ENCODE data around the gene PZP.
"Not testable (repeated sequence)": the region's sequence is repeated elsewhere in the genome, so short reads cannot be mapped to it uniquely, and the experiment has no call there.

PZP gene

DNA sequence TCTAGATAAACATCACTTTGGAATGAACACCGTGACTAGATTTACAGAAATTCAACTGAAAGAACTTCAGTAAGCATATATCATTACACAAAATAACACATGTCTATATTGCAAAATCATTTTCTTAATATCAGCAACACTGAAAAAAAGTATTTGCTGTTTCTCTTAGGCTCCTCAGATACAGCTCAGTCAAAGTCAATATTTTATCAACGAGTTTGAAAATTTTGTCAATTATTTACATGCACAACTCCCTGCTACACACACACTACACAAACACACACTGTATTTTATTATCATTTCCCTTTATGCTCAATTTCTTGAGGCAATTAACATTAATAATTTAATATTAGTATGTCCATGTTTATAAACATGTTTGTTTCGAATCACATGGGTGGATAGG is 3.8 kb downstream of the PZP start:
- no peak for DNase-seq (ENCODE audit: extremely low spot score, insufficient read length, low read depth)
- FAIRE-seq = no peak

DNA sequence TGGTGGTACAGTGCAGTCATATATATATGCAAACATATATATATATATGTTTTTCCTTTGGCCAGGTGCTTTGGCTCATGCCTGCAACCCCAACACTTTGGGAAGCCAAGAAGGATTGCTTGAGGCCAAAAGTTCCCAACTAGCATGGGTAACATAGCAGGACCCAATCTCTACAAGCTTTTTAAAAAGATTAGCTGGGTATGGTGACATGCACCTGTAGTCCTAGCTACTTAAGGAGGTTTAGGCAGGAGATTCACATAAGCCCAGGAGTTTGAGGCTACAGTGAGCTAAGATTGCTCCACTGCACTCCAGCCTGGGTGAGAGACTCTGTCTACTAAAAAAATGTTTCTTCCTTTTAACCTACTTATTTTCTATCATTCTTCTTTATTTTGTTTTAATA is 10.2 kb downstream of the PZP start:
- no peak for FAIRE-seq
- no peak for DNase-seq (ENCODE audit: extremely low spot score, insufficient read length, low read depth)

GRCh38 chr12:9184276-9184675 is 23.9 kb downstream of the PZP start:
- DNase-seq (ENCODE audit: extremely low spot score, insufficient read length, low read depth) (no peak), FAIRE-seq (no peak)

- no peak for FAIRE-seq
- DNase-seq (ENCODE audit: extremely low spot score, insufficient read length, low read depth) = no peak
Observed at GRCh38 chr12:9180810-9181209, 27.4 kb downstream of the PZP start.

DNA sequence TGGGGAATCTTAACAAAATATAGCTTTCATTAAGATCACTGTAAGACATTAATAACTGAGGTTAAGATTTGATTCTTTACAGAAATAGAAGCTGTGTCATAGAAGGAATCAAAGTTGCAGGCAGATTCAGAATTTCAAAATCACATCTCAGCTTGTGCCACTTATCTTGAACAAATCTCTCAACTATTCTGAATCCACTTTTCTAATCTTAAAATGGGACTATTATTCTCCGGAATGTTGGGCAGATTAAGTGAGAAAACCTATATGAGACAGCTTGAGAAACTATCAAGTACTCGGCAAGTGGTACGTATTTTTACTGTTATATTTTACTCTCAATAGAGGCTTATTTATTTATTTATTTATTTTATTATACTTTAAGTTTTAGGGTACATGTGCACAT is 28.4 kb downstream of the PZP start:
- no peak for DNase-seq (ENCODE audit: extremely low spot score, insufficient read length, low read depth)
- no peak for FAIRE-seq

GRCh38 chr12:9169979-9170634 is 38.1 kb downstream of the PZP start:
- FAIRE-seq = no peak
- DNase-seq (ENCODE audit: extremely low spot score, insufficient read length, low read depth) = no peak

DNA sequence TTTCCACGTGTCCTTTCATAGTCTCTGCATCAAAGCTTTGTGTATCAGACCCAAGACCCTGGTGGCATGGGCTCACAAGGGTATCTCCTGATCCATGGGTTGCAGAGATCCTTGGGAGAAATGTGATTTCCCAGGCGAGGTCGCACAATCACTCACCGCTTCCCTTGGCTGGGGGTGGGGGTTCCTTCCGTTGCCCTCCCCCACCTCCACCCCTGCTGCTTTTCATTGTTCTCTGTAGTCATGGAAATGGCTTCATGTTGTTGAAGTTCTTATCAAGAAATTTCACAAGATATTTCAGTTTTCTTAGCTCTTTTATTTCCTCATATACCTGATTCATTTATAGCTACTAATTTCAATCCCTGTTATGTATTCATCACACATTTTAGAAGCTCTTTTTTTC is 40.9 kb downstream of the PZP start:
- not testable (repeated sequence) for FAIRE-seq; DNase-seq (ENCODE audit: extremely low spot score, insufficient read length, low read depth)

DNA sequence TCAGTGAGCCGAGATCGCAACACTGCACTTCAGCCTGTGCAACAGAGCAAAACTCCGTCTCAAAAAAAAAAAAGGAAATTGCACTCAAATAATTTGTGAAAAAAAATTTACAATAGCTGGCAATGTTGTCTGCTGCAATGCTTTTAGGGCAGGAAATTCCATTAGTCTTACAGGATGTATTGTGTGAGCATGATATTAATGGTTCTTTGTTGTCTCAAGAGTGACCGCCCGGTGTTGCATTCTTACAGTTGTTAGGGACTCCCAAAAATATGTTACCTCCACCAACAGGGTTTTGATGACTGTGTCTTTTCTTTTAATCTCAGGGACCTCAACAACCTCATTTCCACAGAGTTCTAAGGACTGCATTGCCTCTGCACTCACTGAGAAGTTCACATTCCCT is 44.8 kb downstream of the PZP start:
- FAIRE-seq (no peak), DNase-seq (ENCODE audit: extremely low spot score, insufficient read length, low read depth) (no peak)

DNA sequence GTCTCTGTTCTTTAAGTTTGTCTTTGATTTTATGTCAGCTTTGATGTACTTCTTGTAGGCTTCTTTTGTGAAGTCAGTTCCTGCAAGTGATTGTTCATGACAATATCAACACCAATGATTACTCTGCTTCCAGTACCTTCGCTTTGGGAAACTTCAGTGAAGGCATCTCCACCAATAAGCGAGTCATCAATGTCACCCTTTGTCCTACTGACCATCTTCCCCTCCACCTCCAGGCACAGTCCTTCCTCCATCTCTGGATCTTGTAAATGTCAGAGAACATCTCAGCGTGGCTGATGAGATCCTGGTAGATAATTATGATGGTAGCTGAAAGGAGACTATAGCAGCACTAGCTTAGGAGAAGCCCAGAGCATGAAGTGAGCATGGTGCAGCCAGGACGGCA is 52.1 kb downstream of the PZP start:
- no peak for FAIRE-seq
- no peak for DNase-seq (ENCODE audit: extremely low spot score, insufficient read length, low read depth)

DNA sequence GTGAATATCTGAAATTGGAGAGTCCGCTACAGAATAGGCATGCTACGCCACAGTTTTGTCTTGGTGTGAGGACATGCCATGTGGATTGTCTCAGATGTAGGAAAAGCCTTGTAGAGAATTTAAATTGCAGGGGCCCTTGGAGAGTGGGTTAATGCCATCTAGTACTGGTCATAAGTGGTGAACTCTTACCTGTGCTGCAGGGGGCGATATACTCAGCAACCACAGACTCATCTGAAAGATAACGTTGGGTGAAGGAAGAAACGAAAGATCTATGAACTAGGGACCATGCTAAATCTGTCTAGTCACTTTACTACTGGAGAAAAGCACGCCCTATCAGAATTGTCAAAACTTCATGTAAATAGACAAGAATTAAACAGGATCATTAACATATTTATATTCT is 58.8 kb downstream of the PZP start:
- FAIRE-seq (no peak), DNase-seq (ENCODE audit: extremely low spot score, insufficient read length, low read depth) (no peak)

DNA sequence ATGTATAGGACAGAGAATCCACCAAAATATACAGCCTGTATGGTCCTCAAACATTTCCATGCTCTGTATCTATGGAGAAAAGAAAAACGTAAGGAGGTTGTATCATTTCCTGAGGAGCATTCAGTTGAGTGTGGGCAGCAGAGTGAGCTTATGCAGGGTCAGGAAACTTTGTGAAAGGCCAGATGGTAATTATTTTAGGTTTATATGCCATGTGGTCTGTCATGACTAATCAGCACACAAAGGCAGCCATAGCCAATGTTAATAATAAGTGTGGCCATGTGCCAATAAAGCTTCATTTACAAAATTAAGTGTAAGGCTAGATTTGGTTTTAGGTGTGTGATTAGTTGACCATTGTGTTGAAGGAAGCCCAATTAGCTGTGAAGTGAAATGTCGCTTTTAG is 59.3 kb downstream of the PZP start:
- no peak for DNase-seq (ENCODE audit: extremely low spot score, insufficient read length, low read depth)
- FAIRE-seq = no peak

- DNase-seq (ENCODE audit: extremely low spot score, insufficient read length, low read depth) (no peak), FAIRE-seq (no peak)
Observed at GRCh38 chr12:9147461-9147860, 60.7 kb downstream of the PZP start.

DNA sequence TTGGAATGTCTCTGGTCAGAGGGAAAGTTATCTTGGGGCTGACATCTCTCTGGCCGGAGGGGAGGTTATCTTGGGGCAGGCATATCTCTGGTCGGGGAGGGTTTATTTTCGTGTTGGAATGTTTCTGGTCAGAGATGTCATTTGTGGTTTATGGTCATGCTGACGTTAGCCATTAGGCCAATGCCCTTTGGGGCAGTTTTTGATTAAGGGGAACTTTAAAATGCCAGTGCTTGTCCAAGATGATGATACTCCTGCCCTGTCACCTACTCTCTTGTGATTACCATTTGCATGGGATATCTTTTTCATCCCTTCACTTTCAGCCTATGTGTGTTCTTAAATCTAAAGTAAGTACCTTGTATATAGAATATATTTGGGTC is 63.5 kb downstream of the PZP start:
- DNase-seq (ENCODE audit: extremely low spot score, insufficient read length, low read depth) (no peak), FAIRE-seq (no peak)

DNA sequence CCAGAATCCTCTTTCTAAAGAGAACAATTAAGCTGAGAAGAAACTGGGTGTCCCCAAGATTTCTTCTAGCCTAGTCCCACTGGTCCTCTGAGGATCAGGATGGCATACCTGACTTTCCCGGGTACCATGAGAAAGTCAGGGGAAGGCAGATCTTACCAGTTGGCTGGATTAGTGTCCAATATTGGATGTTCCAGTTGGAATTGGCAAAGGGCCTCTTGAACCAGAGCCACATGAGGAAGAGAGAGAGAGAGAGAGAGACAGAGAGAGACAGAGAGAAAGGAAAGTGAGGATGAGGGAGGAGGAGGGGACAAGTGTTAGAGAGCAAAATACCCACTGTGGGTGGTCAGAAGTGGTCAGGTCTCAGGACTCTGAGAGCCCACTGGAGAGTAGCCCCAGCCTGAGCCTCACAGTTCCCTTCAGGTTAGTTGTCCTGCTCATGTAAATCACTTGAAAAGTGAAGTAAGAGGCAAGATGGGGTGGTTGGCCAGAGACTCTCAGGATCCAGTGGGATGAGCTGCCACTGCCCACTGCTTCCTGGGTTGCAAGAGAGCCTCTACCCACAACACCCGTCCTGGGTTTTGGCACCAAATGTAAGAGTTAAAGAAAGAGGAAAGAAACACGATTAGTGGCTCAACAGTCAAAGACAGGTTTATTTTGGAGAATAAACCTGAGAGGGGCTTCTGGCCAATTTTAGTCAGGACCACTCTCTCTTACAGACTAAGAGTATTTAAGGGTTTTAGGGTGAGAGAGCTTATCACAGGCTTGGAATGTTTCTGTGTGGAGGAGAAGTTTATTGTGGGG is 64.1 kb downstream of the PZP start:
- FAIRE-seq (no peak), DNase-seq (ENCODE audit: extremely low spot score, insufficient read length, low read depth) (no peak)

- DNase-seq (ENCODE audit: extremely low spot score, insufficient read length, low read depth) (no peak), FAIRE-seq (no peak)
Observed at GRCh38 chr12:9143137-9143536, 65.1 kb downstream of the PZP start.

DNA sequence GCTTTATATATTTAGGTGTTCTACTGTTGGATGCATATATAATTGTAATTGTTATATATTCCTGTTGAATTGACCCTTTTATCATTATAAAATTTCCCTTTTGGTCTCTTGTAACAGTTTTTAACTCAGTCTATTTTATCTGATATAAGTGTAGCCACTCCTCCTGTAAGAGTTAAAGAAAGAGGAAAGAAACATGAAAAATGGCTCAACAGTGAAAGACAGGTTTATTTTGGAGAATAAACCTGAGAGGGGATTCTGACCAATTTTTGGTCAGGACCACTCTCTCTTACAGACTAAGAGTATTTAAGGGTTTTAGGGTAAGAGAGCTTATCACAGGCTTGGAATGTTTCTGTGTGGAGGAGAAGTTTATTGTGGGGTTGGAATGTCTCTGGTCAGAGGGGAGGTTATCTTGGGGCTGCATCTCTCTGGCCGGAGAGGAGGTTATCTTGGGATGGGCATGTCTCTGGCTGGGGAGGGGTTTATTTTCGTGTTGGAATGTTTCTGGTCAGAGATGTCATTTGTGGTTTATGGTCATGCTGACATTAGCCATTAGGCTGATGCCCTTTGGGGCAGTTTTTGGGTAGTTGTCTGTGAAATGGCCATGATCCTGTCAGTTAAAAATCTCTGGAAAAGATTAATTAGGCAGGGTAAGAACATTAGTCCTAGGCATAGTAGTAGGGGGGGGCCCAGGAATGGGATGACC is 68.5 kb downstream of the PZP start:
- FAIRE-seq; DNase-seq (ENCODE audit: extremely low spot score, insufficient read length, low read depth): not testable (repeated sequence)

- FAIRE-seq (no peak), DNase-seq (ENCODE audit: extremely low spot score, insufficient read length, low read depth) (no peak)
Observed at GRCh38 chr12:9135903-9136310, 72.3 kb downstream of the PZP start.

GRCh38 chr12:9134981-9135628 is 73.1 kb downstream of the PZP start:
- FAIRE-seq (no peak), DNase-seq (ENCODE audit: extremely low spot score, insufficient read length, low read depth) (no peak)

DNA sequence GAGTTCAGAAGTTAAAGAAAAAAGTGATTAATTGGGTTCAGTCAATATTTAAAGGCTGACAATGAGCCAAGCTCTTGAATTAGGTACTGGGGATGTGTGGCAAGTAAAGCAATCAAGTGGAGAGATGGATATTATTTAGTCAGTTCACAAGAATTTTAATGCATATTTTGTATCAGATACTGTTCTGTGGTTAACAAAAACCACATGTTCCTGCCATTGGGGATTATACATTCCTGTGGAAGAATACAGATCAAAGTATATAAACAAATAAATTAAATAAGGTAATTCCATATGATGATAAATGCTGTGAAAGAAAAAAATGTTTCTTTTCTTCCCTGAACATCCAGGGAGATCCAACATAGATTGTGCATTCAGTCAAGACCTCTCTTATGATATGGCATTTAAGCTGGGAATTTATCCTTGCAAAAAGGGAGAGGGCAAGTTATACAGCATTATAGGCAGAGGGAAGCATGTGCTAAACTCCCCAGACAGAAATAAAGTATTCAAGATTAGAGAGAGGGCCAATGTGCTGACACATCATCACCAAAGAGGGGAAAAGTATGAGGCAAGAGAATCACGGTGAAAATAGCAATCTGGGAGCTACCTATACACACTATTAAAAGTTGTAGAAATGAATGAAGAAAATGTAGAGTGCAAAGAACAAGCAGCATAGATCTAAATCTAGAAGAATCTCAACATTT is 74.8 kb downstream of the PZP start:
- FAIRE-seq = no peak
- no peak for DNase-seq (ENCODE audit: extremely low spot score, insufficient read length, low read depth)

DNA sequence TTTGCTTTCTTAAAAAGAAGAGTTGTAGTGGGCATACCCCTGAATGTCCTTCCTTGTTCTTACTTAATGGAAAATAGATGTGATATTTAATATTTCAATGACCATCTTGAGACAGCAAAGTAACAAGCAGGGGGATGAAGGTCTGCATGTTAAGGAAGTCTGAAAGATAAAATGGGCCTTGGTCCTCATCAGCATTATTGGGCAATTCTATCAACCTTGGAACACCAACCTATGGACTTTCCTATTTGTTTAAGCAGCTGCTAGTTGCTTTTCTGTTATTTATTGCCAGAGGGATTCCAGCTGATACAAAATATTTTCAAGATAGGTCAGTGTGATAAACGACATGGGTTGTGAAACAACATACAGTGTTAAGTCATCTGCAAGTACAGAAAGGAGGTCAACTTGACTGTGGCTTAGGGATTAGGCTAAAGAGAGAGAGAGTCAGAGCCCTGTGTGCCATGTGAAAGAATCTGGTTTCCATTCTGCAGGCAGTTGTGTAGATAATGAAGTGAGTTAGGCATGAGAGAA is 76.1 kb downstream of the PZP start:
- FAIRE-seq (no peak), DNase-seq (ENCODE audit: extremely low spot score, insufficient read length, low read depth) (no peak)

All from GM18507 (cell line).